ENCODE measurements around the gene CD3D. TPM values are rescaled to one million over a fixed set of nuclear protein-coding genes. Genes with fewer than 3 reads are reported as not detected.
A peak's percentile ranks its signal among the peaks of the same experiment; 100 is the strongest.

Gene CD3D
- total RNA-seq, 2 donors from 2014 or later: 313 to 354 TPM

DNA sequence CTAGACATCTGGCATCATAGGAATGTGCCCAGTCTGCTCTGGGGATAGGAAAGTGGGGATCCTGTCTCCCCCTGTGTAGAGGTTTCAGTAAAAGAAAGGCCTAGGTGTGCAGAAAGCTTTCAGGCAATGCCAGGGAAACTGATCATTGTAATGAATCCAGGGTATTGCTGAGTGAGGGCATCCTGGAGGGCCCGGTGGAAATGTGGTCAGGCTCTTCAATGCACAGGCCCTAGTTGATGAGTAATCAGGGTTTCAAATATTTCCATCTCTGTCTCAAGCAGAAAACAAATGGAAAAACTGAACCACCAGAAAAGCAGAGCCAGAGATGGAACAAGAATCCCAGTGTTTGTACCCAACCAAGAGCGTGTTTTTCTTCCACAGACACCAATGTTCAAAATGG is 35.9 kb downstream of the CD3D start:
- no peaks in the 10 kb centered on the region for H3K9me3 ChIP-seq (ENCODE audit: control insufficient read depth, low read length, poor library complexity, severe bottlenecking)
- peak overlapping the region; percentile 100 for H3K4me3 Mint-ChIP-seq
- H3K27ac Mint-ChIP-seq: peak overlapping the region; percentile 100
- peaks cover 14% of the 10 kb centered on the region for H3K36me3 Mint-ChIP-seq (ENCODE audit: low read depth)
- peaks cover 59% of the 10 kb centered on the region for H3K4me1 Mint-ChIP-seq
- peak in 1 of 3 donors; percentile 25 for DNase-seq
- no peak for ATAC-seq
- H3K27me3 Mint-ChIP-seq: no peaks in the 10 kb centered on the region

DNA sequence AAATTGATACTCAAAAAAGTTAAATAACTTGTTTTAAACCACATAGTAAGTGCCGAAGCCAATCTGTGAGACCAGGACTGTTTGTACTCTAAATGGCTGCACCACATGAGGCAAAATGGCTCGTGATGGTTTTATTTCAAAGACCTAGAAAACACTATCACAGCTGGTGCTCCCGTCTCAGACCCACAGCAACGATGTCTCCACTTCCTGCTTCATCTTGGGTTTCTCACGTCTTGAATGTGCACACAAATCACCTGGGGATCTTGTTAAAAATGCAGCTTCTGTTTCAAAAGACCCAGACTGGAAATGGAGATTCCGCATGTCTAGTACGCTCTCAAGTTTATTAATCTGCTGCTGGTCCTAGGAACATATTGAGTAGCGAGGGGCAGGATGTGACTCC is 36.8 kb downstream of the CD3D start:
- Mint-ChIP-seq H3K36me3 (ENCODE audit: low read depth) (peaks cover 14% of the 10 kb centered on the region), H3K4me1 (peaks cover 56% of the 10 kb centered on the region)
- peak; percentile 57 for ATAC-seq

DNA sequence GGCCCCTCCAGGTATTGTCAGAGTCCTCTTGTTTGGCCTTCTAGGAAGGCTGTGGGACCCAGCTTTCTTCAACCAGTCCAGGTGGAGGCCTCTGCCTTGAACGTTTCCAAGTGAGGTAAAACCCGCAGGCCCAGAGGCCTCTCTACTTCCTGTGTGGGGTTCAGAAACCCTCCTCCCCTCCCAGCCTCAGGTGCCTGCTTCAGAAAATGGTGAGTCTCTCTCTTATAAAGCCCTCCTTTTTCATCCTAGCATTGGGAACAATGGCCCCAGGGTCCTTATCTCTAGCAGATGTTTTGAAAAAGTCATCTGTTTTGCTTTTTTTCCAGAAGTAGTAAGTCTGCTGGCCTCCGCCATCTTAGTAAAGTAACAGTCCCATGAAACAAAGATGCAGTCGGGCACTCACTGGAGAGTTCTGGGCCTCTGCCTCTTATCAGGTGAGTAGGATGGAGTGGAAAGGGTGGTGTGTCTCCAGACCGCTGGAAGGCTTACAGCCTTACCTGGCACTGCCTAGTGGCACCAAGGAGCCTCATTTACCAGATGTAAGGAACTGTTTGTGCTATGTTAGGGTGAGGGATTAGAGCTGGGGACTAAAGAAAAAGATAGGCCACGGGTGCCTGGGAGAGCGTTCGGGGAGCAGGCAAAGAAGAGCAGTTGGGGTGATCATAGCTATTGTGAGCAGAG is 37.8 kb downstream of the CD3D start, which contains the start of gene CD3E:
TSS of gene CD3E (plus strand) at position 163 of the 681 bp plus-strand sequence. CDS start at position 386, 223 bp downstream.
- ATAC-seq: peak; percentile 85

More for the DNA sequence above, 36.8 kb downstream of the CD3D start:
- Mint-ChIP-seq H3K27ac (peak overlapping the region; percentile 100), H3K27me3 (no peaks in the 10 kb centered on the region), H3K4me3 (peak overlapping the region; percentile 100)
- DNase-seq: peak in 1 of 3 donors; percentile 20
- no peaks in the 10 kb centered on the region for H3K9me3 ChIP-seq (ENCODE audit: control insufficient read depth, low read length, poor library complexity, severe bottlenecking)

DNA sequence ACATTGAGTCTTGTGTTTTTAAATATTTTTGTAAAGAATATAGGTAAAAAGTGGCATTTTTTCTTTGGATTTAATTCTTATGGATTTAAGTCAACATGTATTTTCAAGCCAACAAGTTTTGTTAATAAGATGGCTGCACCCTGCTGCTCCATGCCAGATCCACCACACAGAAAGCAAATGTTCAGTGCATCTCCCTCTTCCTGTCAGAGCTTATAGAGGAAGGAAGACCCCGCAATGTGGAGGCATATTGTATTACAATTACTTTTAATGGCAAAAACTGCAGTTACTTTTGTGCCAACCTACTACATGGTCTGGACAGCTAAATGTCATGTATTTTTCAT is 38.3 kb downstream of the CD3D start:
- Mint-ChIP-seq H3K27me3 (no peaks in the 10 kb centered on the region), H3K4me3 (peak overlapping the region; percentile 100), H3K27ac (peak overlapping the region; percentile 100), H3K36me3 (ENCODE audit: low read depth) (peaks cover 14% of the 10 kb centered on the region), H3K4me1 (peaks cover 47% of the 10 kb centered on the region)
- DNase-seq: no peak
- peak; percentile 27 for ATAC-seq
- H3K9me3 ChIP-seq (ENCODE audit: control insufficient read depth, low read length, poor library complexity, severe bottlenecking): no peaks in the 10 kb centered on the region

More for the DNA sequence above, 37.8 kb downstream of the CD3D start, which contains the start of gene CD3E:
- Mint-ChIP-seq H3K4me3 (peak within 1 kb of the TSS; percentile 100), H3K4me1 (peaks cover 52% of the 10 kb centered on the region), H3K36me3 (ENCODE audit: low read depth) (peaks cover 14% of the 10 kb centered on the region), H3K27ac (peak within 1 kb of the TSS; percentile 100), H3K27me3 (no peaks in the 10 kb centered on the region)
- no peaks in the 10 kb centered on the region for H3K9me3 ChIP-seq (ENCODE audit: control insufficient read depth, low read length, poor library complexity, severe bottlenecking)
- DNase-seq: peak in 2 of 3 donors; percentile 43 to 48

DNA sequence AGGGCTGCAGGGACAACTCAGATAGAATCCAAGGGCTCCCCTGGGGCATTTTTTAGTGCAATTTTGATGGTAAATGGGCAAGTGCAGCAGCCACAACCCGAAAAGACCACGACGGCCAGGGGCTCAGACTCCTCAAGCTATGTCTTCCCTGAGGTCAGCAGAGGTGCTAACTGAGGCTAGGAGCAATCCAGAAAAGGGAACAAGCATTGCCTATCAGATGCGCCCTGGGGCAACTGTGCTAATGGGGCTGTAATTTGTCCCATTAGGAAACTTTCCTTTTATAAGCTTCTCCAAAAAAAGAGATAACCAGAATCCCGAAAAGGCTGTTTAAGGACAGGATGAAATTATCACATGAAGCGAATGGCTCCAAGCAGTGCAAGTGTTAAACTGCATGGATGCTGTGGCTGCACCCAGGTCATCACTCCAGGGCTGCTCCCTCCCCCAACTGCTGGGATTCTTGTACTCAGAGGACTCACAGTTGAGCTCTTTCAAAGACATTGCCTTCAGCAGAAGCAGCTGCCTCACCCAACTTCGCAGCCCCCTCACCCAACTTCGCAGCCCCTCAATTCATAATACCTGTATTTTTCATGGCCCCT is 40.8 kb downstream of the CD3D start:
- Mint-ChIP-seq H3K27me3 (no peaks in the 10 kb centered on the region), H3K27ac (peak overlapping the region; percentile 100), H3K4me1 (peaks cover 28% of the 10 kb centered on the region), H3K4me3 (no peak overlapping the region), H3K36me3 (ENCODE audit: low read depth) (peaks cover 7% of the 10 kb centered on the region)
- H3K9me3 ChIP-seq (ENCODE audit: control insufficient read depth, low read length, poor library complexity, severe bottlenecking): no peaks in the 10 kb centered on the region
- no peak for DNase-seq
- no peak for ATAC-seq

DNA sequence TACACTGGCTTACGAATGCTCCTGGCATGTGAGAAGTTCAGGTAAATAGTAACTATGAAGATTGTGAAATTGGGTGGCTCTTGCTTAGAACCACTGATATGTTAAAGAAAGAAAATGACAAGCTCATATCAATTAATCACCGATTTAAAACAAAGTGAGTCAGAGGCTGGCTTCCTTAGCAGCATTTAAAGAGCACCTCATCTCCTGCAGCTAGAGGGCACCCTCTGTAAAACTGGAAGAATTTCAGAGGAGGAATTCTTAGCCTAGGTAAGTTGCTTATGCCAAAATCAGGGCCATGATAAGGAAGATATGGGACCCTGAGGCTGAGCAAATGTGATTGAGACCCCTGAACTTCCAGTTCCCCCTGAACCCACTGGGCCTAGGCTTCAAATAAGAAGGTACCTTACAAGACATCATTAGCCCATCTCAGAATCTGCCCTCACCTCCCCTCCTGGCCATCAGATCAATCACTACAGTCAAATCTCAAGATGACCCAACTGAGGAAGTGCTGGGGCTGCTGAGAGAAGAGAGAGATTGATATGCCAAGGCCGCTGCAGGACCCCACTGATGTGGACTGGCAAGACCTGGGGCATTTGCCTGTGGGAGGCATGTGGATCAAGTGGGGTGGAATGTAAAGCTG is 46.6 kb downstream of the CD3D start:
- Mint-ChIP-seq H3K27me3 (no peaks in the 10 kb centered on the region), H3K4me3 (no peak overlapping the region), H3K4me1 (peaks cover 18% of the 10 kb centered on the region), H3K36me3 (ENCODE audit: low read depth) (no peaks in the 10 kb centered on the region), H3K27ac (peak overlapping the region; percentile 75)
- ATAC-seq (peak; percentile 85), DNase-seq (no peak)
- no peaks in the 10 kb centered on the region for H3K9me3 ChIP-seq (ENCODE audit: control insufficient read depth, low read length, poor library complexity, severe bottlenecking)

DNA sequence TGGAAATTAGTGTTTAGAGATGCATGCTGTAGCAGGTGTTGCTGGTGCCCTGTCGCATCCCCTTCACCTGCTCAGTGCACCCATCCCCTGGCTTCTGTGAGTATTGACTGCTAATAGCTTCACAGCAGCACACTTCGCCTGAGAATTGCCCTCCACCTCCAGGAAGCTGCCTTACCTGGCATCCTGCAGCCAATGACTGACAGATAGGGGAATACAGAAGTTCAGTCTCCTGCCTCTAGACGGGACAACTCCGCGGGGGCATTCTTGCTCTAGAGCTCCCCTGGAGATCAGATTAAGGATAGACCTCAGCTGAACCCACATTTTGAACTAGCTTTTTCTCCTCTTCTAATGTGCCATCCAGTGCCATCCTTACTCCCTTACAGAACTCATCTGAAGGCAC is 47.3 kb downstream of the CD3D start:
- DNase-seq: no peak
- ATAC-seq: peak; percentile 43
- peaks cover 21% of the 10 kb centered on the region for H3K4me1 Mint-ChIP-seq

DNA sequence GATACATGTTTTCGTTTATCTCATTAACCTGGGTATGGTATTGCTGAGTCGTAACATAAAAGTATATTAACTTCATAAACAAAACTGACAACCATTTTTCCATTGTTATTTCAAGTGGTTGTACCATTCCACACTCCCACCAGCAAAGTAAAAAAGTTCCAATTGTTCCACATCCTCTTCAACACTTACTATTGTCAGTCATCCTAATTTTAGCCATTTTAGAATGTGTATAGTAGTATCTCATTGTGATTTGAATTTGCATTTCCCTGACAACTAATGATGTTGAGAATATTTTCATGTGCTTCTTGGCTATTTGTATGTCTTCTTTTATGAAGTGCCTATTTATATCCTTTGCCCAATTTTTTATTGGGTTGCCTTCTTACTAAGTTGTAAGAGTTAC is 48.5 kb downstream of the CD3D start:
- Mint-ChIP-seq H3K36me3 (ENCODE audit: low read depth) (no peaks in the 10 kb centered on the region), H3K27me3 (no peaks in the 10 kb centered on the region), H3K4me3 (no peak overlapping the region), H3K27ac (no peak overlapping the region), H3K4me1 (peaks cover 21% of the 10 kb centered on the region)
- H3K9me3 ChIP-seq (ENCODE audit: control insufficient read depth, low read length, poor library complexity, severe bottlenecking): no peaks in the 10 kb centered on the region
- ATAC-seq (no peak), DNase-seq (no peak)

More for the DNA sequence above, 47.3 kb downstream of the CD3D start:
- no peaks in the 10 kb centered on the region for H3K27me3 Mint-ChIP-seq
- no peak overlapping the region for H3K4me3 Mint-ChIP-seq
- no peaks in the 10 kb centered on the region for H3K9me3 ChIP-seq (ENCODE audit: control insufficient read depth, low read length, poor library complexity, severe bottlenecking)
- no peak overlapping the region for H3K27ac Mint-ChIP-seq
- no peaks in the 10 kb centered on the region for H3K36me3 Mint-ChIP-seq (ENCODE audit: low read depth)

DNA sequence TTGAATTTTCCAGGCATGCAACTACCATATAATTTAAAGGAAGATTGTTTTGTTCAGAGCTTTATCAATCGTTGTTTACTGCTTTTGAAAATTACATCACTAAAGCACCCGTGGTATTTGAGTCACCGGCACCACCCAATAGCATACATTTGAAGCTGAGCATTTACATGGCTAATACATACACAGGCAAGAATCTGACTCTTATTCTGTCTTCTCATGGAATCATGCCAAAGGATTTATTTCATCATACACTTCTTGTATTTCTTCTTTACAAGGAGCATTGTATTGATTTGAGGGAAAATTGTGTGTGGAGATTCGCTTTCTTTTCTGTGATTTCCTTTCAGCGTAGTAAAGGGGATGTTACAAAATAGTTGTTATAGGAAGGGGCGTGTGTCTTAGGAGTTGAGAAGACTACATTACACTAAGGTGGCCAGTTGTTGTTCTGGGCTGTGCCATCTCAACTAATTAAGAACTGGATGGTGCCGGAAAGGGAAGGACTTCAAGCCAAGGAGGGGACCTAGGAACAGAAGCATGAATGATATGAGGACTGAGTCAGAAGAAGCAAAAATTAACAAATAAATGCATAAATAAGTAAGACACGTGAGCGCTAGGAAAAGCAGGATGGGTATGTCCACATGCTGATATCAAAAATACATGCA is 50.9 kb downstream of the CD3D start:
- no peaks in the 10 kb centered on the region for H3K9me3 ChIP-seq (ENCODE audit: control insufficient read depth, low read length, poor library complexity, severe bottlenecking)
- ATAC-seq: no peak

DNA sequence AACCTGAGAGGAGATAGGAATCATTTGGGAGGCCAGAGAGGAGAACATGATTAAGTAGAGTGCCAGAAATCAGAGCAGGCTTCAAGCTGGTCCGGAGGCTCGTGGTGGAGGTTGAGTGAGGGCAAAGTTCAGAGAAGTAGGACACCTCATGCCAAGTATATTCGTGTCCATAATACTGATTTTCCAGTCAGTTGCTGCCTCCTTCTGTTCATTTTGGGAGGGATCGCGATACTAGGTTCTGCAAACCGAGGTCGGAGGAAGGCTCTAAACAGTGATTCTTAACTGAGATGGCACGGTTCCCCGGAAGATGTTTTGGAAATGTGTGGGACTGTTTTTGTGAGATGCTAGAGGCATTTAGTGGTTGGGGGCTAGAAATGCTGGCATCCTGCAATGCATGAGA is 51.6 kb downstream of the CD3D start:
- H3K27ac Mint-ChIP-seq: no peak overlapping the region
- ATAC-seq: peak; percentile 71
- H3K9me3 ChIP-seq (ENCODE audit: control insufficient read depth, low read length, poor library complexity, severe bottlenecking): no peaks in the 10 kb centered on the region
- H3K4me1 Mint-ChIP-seq: peaks cover 18% of the 10 kb centered on the region
- no peaks in the 10 kb centered on the region for H3K36me3 Mint-ChIP-seq (ENCODE audit: low read depth)
- no peaks in the 10 kb centered on the region for H3K27me3 Mint-ChIP-seq
- H3K4me3 Mint-ChIP-seq: peak overlapping the region; percentile 21
- DNase-seq: peak in 1 of 3 donors; percentile 24

More for the DNA sequence above, 50.9 kb downstream of the CD3D start:
- Mint-ChIP-seq H3K4me3 (no peak overlapping the region), H3K4me1 (peaks cover 21% of the 10 kb centered on the region), H3K27me3 (no peaks in the 10 kb centered on the region), H3K27ac (no peak overlapping the region), H3K36me3 (ENCODE audit: low read depth) (no peaks in the 10 kb centered on the region)
- no peak for DNase-seq

DNA sequence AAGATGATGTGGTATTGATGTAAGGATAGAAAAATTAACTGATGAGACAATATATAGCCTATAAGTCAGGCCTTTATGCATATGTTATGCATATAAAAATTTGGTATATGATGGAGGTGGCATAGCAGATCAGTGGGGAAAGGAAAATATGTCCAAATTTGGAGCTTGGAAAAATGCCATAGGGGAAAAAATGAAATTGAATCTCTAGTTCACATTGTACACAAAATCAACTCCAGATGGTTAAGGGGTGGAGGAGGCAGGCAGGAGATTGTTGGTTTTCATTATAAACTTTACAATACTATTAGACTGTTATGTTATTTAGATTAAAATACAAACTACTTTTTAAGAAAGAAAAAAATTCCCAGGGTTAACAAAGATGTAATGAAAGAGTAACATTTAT is 53.1 kb downstream of the CD3D start:
- Mint-ChIP-seq H3K27ac (no peak overlapping the region), H3K4me1 (peaks cover 17% of the 10 kb centered on the region), H3K4me3 (peak overlapping the region; percentile 12), H3K36me3 (ENCODE audit: low read depth) (no peaks in the 10 kb centered on the region), H3K27me3 (no peaks in the 10 kb centered on the region)
- no peaks in the 10 kb centered on the region for H3K9me3 ChIP-seq (ENCODE audit: control insufficient read depth, low read length, poor library complexity, severe bottlenecking)
- ATAC-seq: no peak
- no peak for DNase-seq
